ENCODE measurements around the gene PRKG1. TPM values are rescaled to one million over a fixed set of nuclear protein-coding genes. Genes with fewer than 3 reads are reported as not detected.

PRKG1 gene
- total RNA-seq, 4 donors from 2014 or later = 1.2 to 6.5 (median 2.7) TPM

- no peaks in the 10 kb centered on the region for H3K4me1 ChIP-seq
- H3K4me3 ChIP-seq = no peak overlapping the region
- H3K36me3 ChIP-seq = no peaks in the 10 kb centered on the region
- 53% methylated on average over 3 of the region's 3 CpGs for WGBS
- TF ChIP-seq EP300 (IDR thresholded peaks at IDR 0.05) (no peak), POLR2A (IDR thresholded peaks at IDR 0.05) (no peak), POLR2AphosphoS5 (IDR thresholded peaks at IDR 0.05) (no peak), CTCF (IDR thresholded peaks at IDR 0.05) (no peak)
- no peak overlapping the region for H3K27ac ChIP-seq
- no peak for DNase-seq (ENCODE audit: low spot score in 2 of 2)
- no peaks in the 10 kb centered on the region for H3K27me3 ChIP-seq
- no peaks in the 10 kb centered on the region for H3K9me3 ChIP-seq
Observed at GRCh38 chr10:51640120-51640819, 566.0 kb downstream of the PRKG1 start.

GRCh38 chr10:51642581-51642980, 568.3 kb downstream of the PRKG1 start:
- Histone ChIP-seq H3K4me3 (no peak overlapping the region), H3K9me3 (no peaks in the 10 kb centered on the region), H3K4me1 (no peaks in the 10 kb centered on the region), H3K27me3 (no peaks in the 10 kb centered on the region), H3K27ac (no peak overlapping the region), H3K36me3 (no peaks in the 10 kb centered on the region)
- no peak for TF ChIP-seq POLR2AphosphoS5 (IDR thresholded peaks at IDR 0.05)
- TF ChIP-seq POLR2A (IDR thresholded peaks at IDR 0.05) = no peak
- no peak for TF ChIP-seq CTCF (IDR thresholded peaks at IDR 0.05)
- TF ChIP-seq EP300 (IDR thresholded peaks at IDR 0.05) = no peak
- no peak for DNase-seq (ENCODE audit: low spot score in 2 of 2)
- WGBS = 60% methylated on average over 4 of the region's 4 CpGs

- no peak for TF ChIP-seq POLR2A (IDR thresholded peaks at IDR 0.05)
- TF ChIP-seq POLR2AphosphoS5 (IDR thresholded peaks at IDR 0.05) = no peak
- no peak for TF ChIP-seq EP300 (IDR thresholded peaks at IDR 0.05)
- no peak for TF ChIP-seq CTCF (IDR thresholded peaks at IDR 0.05)
- no peak for DNase-seq (ENCODE audit: low spot score in 2 of 2)
Observed at GRCh38 chr10:51643734-51644133, 569.4 kb downstream of the PRKG1 start.

GRCh38 chr10:51649064-51649463, 574.8 kb downstream of the PRKG1 start:
- 94% methylated on average over 3 of the region's 3 CpGs for WGBS
- TF ChIP-seq CTCF (IDR thresholded peaks at IDR 0.05) = no peak
- TF ChIP-seq POLR2A (IDR thresholded peaks at IDR 0.05) = no peak
- TF ChIP-seq POLR2AphosphoS5 (IDR thresholded peaks at IDR 0.05) = no peak
- no peak for TF ChIP-seq EP300 (IDR thresholded peaks at IDR 0.05)
- H3K27me3 ChIP-seq = no peaks in the 10 kb centered on the region

More at GRCh38 chr10:51643734-51644133, 569.4 kb downstream of the PRKG1 start:
- H3K27me3 ChIP-seq = no peaks in the 10 kb centered on the region
- no peak overlapping the region for H3K27ac ChIP-seq
- H3K36me3 ChIP-seq = no peaks in the 10 kb centered on the region
- no peak overlapping the region for H3K4me3 ChIP-seq
- no peaks in the 10 kb centered on the region for H3K4me1 ChIP-seq
- 77% methylated on average over 3 of the region's 3 CpGs for WGBS
- H3K9me3 ChIP-seq = no peaks in the 10 kb centered on the region

GRCh38 chr10:51651063-51651462, 576.8 kb downstream of the PRKG1 start:
- TF ChIP-seq POLR2A (IDR thresholded peaks at IDR 0.05) = no peak
- TF ChIP-seq POLR2AphosphoS5 (IDR thresholded peaks at IDR 0.05) = no peak
- TF ChIP-seq CTCF (IDR thresholded peaks at IDR 0.05) = no peak
- no peak for TF ChIP-seq EP300 (IDR thresholded peaks at IDR 0.05)
- Histone ChIP-seq H3K27me3 (no peaks in the 10 kb centered on the region), H3K9me3 (no peaks in the 10 kb centered on the region), H3K36me3 (no peaks in the 10 kb centered on the region), H3K27ac (no peak overlapping the region), H3K4me1 (no peaks in the 10 kb centered on the region), H3K4me3 (no peak overlapping the region)
- WGBS = 86% methylated on average over 1 of the region's 1 CpG
- no peak for DNase-seq (ENCODE audit: low spot score in 2 of 2)

More at GRCh38 chr10:51649064-51649463, 574.8 kb downstream of the PRKG1 start:
- no peak overlapping the region for H3K27ac ChIP-seq
- no peaks in the 10 kb centered on the region for H3K36me3 ChIP-seq
- H3K4me3 ChIP-seq = no peak overlapping the region
- no peaks in the 10 kb centered on the region for H3K4me1 ChIP-seq
- H3K9me3 ChIP-seq = no peaks in the 10 kb centered on the region
- no peak for DNase-seq (ENCODE audit: low spot score in 2 of 2)
